GM18873 (cell line): ENCODE measurements around the gene EDC4.

Source experiments
- ATAC-seq: cut with Tn5 transposase; IDR thresholded peaks from one replicate; pipeline ENCODE4 v1.9.1; 2021; ENCODE audit warnings: mild to moderate bottlenecking, moderate library complexity, moderate number of reproducible peaks; ENCODE audit not compliant: unreplicated experiment, low FRiP score

Gene EDC4

GRCh38 chr16:67873435-67874370, 851 bp downstream of the EDC4 start:
- ATAC-seq = no peak

GRCh38 chr16:67874372-67874771, 1.5 kb downstream of the EDC4 start:
- ATAC-seq = no peak

GRCh38 chr16:67877064-67877463, 4.2 kb downstream of the EDC4 start:
- ATAC-seq = no peak

GRCh38 chr16:67878232-67878631, 5.4 kb downstream of the EDC4 start:
- no peak for ATAC-seq

GRCh38 chr16:67878846-67879245, 6.0 kb downstream of the EDC4 start:
- ATAC-seq = no peak

DNA sequence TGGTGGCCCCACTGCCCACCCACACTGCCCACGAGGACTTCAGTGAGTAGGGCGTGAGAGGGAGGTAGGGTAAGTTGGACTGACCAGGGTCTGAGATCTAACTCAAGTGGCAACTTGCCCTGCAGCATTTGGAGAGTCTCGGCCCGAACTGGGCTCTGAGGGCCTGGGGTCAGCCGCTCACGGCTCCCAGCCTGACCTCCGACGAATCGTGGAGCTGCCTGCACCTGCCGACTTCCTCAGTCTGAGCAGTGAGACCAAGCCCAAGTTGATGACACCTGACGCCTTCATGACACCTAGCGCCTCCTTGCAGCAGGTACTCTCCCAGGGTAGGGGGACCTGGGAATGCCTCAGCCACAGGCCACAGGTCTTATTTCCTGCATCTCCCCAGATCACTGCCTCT, 6.6 kb downstream of the EDC4 start:
- no peak for ATAC-seq

DNA sequence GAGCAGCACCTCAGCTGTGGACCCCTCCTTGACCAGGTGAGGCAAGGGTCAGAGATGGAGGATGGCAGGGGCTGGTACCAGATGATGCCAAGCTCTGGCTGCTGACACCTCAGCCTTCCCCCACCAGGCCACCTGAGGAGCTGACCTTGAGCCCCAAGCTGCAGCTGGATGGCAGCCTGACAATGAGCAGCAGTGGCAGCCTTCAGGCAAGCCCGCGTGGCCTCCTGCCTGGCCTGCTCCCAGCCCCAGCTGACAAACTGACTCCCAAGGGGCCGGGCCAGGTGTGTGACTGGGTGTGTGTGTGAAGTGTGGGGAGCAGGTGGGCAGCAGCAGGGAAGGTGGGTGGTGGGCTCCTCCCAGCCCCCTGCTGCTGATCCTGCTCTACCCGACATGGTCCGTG, 7.1 kb downstream of the EDC4 start:
- ATAC-seq = no peak

- ATAC-seq = no peak
These were observed 7.7 kb downstream of the EDC4 start for GRCh38 chr16:67880584-67880983.

DNA sequence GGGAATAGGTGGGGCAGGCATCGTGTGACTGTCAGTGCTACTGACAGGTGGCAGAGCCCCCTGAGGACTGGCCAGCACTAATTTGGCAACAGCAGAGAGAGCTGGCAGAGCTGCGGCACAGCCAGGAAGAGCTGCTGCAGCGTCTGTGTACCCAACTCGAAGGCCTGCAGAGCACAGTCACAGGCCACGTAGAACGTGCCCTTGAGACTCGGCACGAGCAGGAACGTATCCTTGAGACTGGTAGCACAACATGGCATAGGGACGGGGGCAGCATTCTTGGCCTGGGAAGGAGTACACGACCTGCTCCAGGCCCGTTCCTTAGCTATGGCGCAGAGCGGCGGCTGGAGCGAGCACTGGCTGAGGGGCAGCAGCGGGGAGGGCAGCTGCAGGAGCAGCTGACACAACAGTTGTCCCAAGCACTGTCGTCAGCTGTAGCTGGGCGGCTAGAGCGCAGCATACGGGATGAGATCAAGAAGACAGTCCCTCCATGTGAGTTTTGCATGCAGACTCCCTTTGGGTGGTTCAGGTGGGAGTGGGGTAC, 8.8 kb downstream of the EDC4 start:
- ATAC-seq = no peak

DNA sequence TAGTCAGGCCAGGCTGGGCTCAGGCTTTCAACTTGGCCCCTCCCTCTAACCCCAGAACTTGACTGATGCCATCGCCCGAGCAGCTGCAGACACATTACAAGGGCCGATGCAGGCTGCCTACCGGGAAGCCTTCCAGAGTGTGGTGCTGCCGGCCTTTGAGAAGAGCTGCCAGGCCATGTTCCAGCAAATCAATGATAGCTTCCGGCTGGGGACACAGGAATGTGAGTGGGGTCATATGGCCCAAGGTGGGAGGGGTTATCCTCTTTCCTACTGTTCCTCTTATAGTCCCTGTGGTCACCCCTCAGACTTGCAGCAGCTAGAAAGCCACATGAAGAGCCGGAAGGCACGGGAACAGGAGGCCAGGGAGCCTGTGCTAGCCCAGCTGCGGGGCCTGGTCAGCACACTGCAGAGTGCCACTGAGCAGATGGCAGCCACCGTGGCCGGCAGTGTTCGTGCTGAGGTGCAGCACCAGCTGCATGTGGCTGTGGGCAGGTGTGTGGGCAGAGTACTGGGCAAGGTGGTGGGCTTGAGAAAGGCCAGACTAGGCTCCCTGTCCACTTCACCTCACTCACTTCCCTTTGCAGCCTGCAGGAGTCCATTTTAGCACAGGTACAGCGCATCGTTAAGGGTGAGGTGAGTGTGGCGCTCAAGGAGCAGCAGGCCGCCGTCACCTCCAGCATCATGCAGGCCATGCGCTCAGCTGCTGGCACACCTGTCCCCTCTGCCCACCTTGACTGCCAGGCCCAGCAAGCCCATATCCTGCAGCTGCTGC, 9.7 kb downstream of the EDC4 start:
- no peak for ATAC-seq

- ATAC-seq = no peak
These were observed 10.5 kb downstream of the EDC4 start for GRCh38 chr16:67883146-67883871.

DNA sequence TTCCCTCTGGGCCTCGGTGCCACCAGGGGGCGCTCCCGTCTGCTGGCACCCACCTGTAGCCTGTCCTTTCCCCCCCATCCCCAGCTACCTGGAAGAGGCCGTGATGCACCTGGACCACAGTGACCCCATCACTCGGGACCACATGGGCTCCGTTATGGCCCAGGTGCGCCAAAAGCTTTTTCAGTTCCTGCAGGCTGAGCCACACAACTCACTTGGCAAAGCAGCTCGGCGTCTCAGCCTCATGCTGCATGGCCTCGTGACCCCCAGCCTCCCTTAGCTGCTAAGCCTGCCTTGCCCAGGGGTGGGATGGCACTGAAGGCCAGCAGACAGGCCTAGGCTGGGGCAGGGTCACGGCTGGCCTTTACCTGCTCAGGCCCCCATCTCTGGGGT, 11.0 kb downstream of the EDC4 start:
- no peak for ATAC-seq

DNA sequence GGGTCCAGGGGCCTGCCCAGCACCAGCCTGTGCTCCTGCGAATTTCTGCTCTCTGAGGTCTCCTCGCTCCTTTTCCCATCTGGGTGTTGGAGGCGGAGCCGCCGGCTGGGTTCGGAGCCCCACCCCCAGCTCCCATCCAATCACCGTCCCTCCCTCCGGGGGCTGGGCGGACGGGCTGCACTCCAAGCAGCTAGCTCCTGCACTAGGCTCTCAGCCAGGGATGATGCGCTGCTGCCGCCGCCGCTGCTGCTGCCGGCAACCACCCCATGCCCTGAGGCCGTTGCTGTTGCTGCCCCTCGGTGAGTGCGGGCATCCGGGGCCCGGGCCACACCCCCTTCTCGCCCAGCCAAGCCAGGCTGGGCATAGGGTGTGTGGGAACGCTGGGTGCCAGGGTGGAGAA, 11.8 kb downstream of the EDC4 start, which contains the start of gene NRN1L:
Gene NRN1L (plus strand): TSS at position 202 of the 400 bp plus-strand sequence. CDS start 19 bp downstream, at position 221.
- no peak for ATAC-seq

DNA sequence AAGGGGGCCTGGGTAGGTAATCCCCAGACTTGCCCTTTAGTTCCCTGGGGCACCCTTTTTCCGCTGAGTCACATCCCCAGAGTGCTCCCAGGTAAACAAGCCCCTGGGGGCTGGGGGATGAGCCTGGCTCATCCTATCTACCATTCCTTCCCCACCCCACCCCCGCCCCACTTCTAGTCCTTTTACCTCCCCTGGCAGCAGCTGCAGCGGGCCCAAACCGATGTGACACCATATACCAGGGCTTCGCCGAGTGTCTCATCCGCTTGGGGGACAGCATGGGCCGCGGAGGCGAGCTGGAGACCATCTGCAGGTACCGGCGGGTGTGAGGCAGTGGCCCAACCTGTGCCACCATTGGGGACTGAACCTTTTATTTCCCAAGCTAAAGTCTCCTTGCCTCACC, 12.7 kb downstream of the EDC4 start:
- no peak for ATAC-seq

DNA sequence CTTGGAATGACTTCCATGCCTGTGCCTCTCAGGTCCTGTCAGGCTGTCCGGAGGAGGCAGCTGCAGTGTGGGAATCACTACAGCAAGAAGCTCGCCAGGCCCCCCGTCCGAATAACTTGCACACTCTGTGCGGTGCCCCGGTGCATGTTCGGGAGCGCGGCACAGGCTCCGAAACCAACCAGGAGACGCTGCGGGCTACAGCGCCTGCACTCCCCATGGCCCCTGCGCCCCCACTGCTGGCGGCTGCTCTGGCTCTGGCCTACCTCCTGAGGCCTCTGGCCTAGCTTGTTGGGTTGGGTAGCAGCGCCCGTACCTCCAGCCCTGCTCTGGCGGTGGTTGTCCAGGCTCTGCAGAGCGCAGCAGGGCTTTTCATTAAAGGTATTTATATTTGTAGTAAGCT, 13.1 kb downstream of the EDC4 start:
- ATAC-seq = no peak

DNA sequence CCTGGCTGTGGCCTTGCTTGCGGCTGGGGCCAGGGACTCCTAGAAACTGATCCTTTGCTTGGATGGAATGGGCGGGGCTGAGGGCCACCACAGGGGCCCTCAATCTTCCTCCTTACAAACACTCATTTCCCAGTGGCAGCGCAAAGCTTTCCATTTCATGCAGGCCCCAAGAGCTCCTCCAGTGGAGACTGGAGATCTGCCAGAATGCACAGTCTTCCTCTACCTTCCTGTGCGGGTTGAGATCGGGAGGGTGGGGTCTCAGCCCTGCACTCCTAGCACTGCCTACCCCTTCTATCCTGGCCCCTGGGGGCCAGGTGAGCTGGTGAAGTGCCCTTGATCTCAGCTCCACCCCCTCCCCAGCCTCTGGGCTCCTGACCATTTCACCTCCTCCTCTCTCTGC, 13.5 kb downstream of the EDC4 start:
- no peak for ATAC-seq

DNA sequence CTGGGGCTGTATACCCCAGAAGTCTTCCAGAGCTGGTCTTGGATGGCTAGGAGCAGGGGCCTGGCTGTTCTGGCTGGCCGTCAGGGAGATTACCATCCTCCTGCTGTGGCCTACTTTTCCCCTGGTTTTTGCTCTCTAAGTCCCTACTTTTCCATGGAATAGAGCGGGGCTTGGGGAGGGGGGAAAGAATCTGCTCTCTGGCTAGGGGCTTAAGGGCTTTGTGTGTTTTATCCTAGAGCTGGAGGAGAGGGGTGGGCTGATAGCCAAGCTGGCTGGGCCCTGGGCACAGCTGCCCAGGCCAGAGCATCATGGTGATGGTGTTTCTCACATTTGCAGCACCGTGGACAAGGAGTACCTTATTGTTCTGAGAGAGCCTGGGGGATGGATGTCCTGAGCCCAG, 15.5 kb downstream of the EDC4 start:
- no peak for ATAC-seq

DNA sequence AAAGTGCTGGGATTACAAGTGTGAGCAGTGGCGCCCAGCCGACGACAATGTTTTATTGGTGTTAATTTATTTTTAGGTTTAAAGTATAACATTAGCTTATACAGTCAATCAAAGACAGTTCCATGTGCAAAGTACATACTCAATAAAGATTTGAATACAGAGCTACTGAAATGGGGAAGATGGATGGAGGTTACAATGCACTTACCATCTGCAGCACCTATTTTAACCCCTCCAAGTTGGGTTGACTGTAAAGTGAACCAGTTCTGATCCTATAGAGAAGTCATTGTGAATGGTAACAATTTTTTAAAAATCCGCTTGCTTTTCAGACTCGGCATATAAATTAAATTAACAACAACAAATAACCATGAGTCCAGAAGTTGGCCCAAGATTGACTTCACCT, 19.5 kb downstream of the EDC4 start:
- ATAC-seq = no peak

- ATAC-seq = peak; percentile 81
These were observed 20.3 kb downstream of the EDC4 start, which contains the start of gene PSKH1 for GRCh38 chr16:67892899-67893742. TSS of gene PSKH1 (plus strand) at chr16:67893254. CDS start at chr16:67908750, 15,496 bp downstream.
